Measurements from ENCODE around the gene VWA3B.
"Not testable (repeated sequence)": the region's sequence is repeated elsewhere in the genome, so short reads cannot be mapped to it uniquely, and the experiment has no call there.

The VWA3B gene

GRCh38 chr2:98087447-98088020 lies 567 bp downstream of the VWA3B start:
- no peak for DNase-seq

- no peak for DNase-seq
Measured at GRCh38 chr2:98088261-98088660, 1.3 kb downstream of the VWA3B start.

- no peak for DNase-seq
Measured at GRCh38 chr2:98089941-98090340, 3.0 kb downstream of the VWA3B start.

GRCh38 chr2:98090951-98091350 lies 4.0 kb downstream of the VWA3B start:
- DNase-seq: no peak

- DNase-seq: no peak
Measured at GRCh38 chr2:98091738-98092137, 4.8 kb downstream of the VWA3B start.

GRCh38 chr2:98093146-98093545 lies 6.2 kb downstream of the VWA3B start:
- no peak for DNase-seq

- DNase-seq: no peak
Measured at GRCh38 chr2:98093611-98094010, 6.6 kb downstream of the VWA3B start.

- no peak for DNase-seq
Measured at GRCh38 chr2:98099939-98100743, 13.2 kb downstream of the VWA3B start.

- not testable (repeated sequence) for DNase-seq
Measured at GRCh38 chr2:98102315-98102714, 15.3 kb downstream of the VWA3B start.

- no peak for DNase-seq
Measured at GRCh38 chr2:98102878-98103277, 15.9 kb downstream of the VWA3B start.

GRCh38 chr2:98108110-98108509 lies 21.1 kb downstream of the VWA3B start:
- DNase-seq: no peak

GRCh38 chr2:98110741-98111140 lies 23.8 kb downstream of the VWA3B start:
- no peak for DNase-seq

- DNase-seq: no peak
Measured at GRCh38 chr2:98114643-98115330, 27.8 kb downstream of the VWA3B start.

- DNase-seq: no peak
Measured at GRCh38 chr2:98118161-98118560, 31.2 kb downstream of the VWA3B start.

- DNase-seq: no peak
Measured at GRCh38 chr2:98118852-98119251, 31.9 kb downstream of the VWA3B start.

GRCh38 chr2:98121149-98121548 lies 34.2 kb downstream of the VWA3B start:
- DNase-seq: no peak

- DNase-seq: no peak
Measured at GRCh38 chr2:98122524-98122923, 35.6 kb downstream of the VWA3B start.

- no peak for DNase-seq
Measured at GRCh38 chr2:98123286-98123685, 36.3 kb downstream of the VWA3B start.

- no peak for DNase-seq
Measured at GRCh38 chr2:98126061-98126460, 39.1 kb downstream of the VWA3B start.

- DNase-seq: no peak
Measured at GRCh38 chr2:98127229-98127989, 40.4 kb downstream of the VWA3B start.

GRCh38 chr2:98128556-98129109 lies 41.7 kb downstream of the VWA3B start:
- no peak for DNase-seq

- not testable (repeated sequence) for DNase-seq
Measured at GRCh38 chr2:98130073-98130472, 43.1 kb downstream of the VWA3B start.
